Tracheal epithelial cell (primary cell): ENCODE measurements around the gene CHST9. TPM values are rescaled to one million over a fixed set of nuclear protein-coding genes. Genes with fewer than 3 reads are reported as not detected.

Experiments
- total RNA-seq: library from RNA; depleted of rRNA; stranded (reverse); fragments of >200 nt; gene quantifications from 2 replicates; pipeline ENCODE4 v1.2.1, GENCODE V29; 2014

CHST9 gene, protein sequence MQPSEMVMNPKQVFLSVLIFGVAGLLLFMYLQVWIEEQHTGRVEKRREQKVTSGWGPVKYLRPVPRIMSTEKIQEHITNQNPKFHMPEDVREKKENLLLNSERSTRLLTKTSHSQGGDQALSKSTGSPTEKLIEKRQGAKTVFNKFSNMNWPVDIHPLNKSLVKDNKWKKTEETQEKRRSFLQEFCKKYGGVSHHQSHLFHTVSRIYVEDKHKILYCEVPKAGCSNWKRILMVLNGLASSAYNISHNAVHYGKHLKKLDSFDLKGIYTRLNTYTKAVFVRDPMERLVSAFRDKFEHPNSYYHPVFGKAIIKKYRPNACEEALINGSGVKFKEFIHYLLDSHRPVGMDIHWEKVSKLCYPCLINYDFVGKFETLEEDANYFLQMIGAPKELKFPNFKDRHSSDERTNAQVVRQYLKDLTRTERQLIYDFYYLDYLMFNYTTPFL
- total RNA-seq: 0.72 and 1.3 TPM in 2 replicates

DNA sequence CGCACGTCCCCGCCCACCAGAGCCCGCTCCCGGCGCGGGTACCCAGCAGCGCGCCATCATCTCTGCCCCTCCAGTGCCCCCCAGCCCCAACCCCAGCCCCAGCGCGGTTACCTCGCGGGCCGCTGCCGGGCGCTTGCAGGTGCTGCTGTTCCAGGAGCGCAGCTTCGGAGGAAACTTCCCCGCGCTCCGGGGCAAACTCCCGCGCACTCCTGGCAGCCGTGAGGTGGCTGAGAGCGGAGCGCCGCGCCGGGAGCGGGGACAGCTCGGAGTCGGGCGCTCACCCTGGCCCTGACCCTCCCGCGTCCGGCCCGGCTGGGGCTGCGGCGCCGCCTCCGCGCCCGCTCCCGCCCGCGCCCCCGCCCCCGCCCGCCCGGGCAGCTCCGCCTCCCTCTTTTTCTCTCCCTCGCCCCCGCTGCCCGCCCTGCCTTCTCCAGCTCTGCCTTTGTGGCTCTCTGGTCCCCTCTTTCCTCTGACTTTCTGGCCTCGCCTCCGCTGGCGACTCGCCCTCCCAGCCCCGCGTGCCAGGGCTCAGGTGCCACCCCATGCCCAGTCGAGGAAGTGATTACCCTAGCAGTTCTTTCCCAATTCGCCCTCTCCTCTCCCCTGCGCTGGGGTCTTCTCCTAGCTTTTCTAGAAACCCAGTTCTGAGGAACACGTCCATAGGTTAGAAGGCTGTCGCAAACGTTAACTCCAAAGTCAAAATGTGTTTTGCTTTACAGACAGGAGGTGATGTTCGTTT lies at the start of gene CHST9:
Gene CHST9 (minus strand): TSS at position 284 of the 739 bp plus-strand sequence. CDS start 42,499 bp downstream, outside the sequence.

DNA sequence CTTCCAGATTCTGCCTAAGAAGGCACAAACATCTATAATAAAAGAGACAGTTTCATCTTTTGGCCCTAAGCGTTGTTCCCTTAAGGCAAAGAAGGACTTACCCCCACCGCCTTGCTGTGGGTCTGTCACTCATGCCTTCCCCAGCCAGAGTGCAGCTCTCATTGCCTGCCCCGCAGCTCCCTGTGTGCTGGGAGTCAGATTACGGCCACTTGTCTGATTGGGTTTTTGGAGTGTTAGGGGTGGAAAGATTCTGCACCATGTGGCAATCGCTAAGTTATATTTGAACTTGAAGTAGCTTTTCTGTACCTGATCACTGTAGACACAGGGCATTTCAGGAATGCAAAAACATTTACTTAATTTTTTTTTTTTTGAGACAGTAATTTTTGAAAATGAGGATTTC lies 319.6 kb downstream of the CHST9 start, which contains the start of gene AQP4:
Gene AQP4 (minus strand): TSS at position 151 of the 400 bp plus-strand sequence. CDS start 18 bp downstream, at position 133.

